ENCODE measurements around the gene CCDC136.

GRCh38 chr7:128791121-128791971 is at the start of gene CCDC136:
- no peak for TF ChIP-seq EZH2phosphoT487 (IDR thresholded peaks at IDR 0.05; ENCODE audit: borderline replicate concordance, low read length)
- TF ChIP-seq, protein P1, sequence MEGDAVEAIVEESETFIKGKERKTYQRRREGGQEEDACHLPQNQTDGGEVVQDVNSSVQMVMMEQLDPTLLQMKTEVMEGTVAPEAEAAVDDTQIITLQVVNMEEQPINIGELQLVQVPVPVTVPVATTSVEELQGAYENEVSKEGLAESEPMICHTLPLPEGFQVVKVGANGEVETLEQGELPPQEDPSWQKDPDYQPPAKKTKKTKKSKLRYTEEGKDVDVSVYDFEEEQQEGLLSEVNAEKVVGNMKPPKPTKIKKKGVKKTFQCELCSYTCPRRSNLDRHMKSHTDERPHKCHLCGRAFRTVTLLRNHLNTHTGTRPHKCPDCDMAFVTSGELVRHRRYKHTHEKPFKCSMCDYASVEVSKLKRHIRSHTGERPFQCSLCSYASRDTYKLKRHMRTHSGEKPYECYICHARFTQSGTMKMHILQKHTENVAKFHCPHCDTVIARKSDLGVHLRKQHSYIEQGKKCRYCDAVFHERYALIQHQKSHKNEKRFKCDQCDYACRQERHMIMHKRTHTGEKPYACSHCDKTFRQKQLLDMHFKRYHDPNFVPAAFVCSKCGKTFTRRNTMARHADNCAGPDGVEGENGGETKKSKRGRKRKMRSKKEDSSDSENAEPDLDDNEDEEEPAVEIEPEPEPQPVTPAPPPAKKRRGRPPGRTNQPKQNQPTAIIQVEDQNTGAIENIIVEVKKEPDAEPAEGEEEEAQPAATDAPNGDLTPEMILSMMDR (IDR thresholded peaks at IDR 0.05; ENCODE audit: low read depth, low read length, poor library complexity, severe bottlenecking), result no peak
